ENCODE measurements around the gene AIMP1. TPM values are rescaled to one million over a fixed set of nuclear protein-coding genes. Genes with fewer than 3 reads are reported as not detected.

The AIMP1 gene
- total and polyA plus RNA-seq, 9 donors: 37.3 to 49.7 (median 45.1) TPM

GRCh38 chr4:106287353-106287969 lies 28.9 kb upstream of the AIMP1 start:
- DNase-seq: no peak
- no peaks in the 10 kb centered on the region for H3K4me1 ChIP-seq (ENCODE audit: control insufficient read depth, insufficient read depth, low read length)
- no peak overlapping the region for H3K27ac ChIP-seq (ENCODE audit: low read length)
- H3K36me3 ChIP-seq (ENCODE audit: control insufficient read depth, insufficient read depth, low read length): peaks cover 10% of the 10 kb centered on the region
- no peak overlapping the region for H3K4me3 ChIP-seq (ENCODE audit: low read length)
- H3K9me3 ChIP-seq (replicated peaks; ENCODE audit: control insufficient read depth, low read depth, low read length): no peaks in the 10 kb centered on the region
- H3K27me3 ChIP-seq (ENCODE audit: control insufficient read depth, insufficient read depth, low read length): no peaks in the 10 kb centered on the region

DNA sequence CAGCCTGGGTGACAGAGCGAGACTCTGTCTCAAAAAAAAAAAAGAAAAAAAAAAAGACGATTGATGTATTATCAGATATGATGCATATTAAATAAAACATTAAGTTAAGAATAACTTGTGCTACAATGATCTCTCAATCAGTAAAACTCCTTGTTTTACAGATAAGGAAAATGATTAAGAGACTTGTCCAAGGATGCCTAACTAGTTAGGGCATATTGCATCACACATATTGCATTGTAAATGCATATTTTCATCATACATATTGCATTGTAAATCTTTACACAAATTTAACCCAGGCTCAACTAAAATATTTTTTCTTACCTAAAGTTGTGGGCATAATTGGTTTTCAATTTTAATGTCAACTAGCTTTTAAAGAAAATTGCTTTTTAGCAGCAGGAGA lies 26.6 kb upstream of the AIMP1 start:
- no peaks in the 10 kb centered on the region for H3K4me1 ChIP-seq (ENCODE audit: control insufficient read depth, insufficient read depth, low read length)
- H3K4me3 ChIP-seq (ENCODE audit: low read length): no peak overlapping the region
- no CpG with 5 or more reads among the region's 2 CpGs for WGBS (ENCODE audit: insufficient coverage)
- no peaks in the 10 kb centered on the region for H3K27me3 ChIP-seq (ENCODE audit: control insufficient read depth, insufficient read depth, low read length)
- no peak overlapping the region for H3K27ac ChIP-seq (ENCODE audit: low read length)
- no peak for DNase-seq
- H3K36me3 ChIP-seq (ENCODE audit: control insufficient read depth, insufficient read depth, low read length): peaks cover 12% of the 10 kb centered on the region
- no peaks in the 10 kb centered on the region for H3K9me3 ChIP-seq (replicated peaks; ENCODE audit: control insufficient read depth, low read depth, low read length)

- Histone ChIP-seq H3K4me3 (ENCODE audit: low read length) (no peak overlapping the region), H3K4me1 (ENCODE audit: control insufficient read depth, insufficient read depth, low read length) (no peaks in the 10 kb centered on the region), H3K27ac (ENCODE audit: low read length) (no peak overlapping the region), H3K9me3 (replicated peaks; ENCODE audit: control insufficient read depth, low read depth, low read length) (no peaks in the 10 kb centered on the region), H3K27me3 (ENCODE audit: control insufficient read depth, insufficient read depth, low read length) (no peaks in the 10 kb centered on the region), H3K36me3 (ENCODE audit: control insufficient read depth, insufficient read depth, low read length) (peaks cover 12% of the 10 kb centered on the region)
- no peak for DNase-seq
- 100% methylated on average over 1 of the region's 5 CpGs for WGBS (ENCODE audit: insufficient coverage)
Measured at GRCh38 chr4:106291678-106292077, 24.7 kb upstream of the AIMP1 start.

DNA sequence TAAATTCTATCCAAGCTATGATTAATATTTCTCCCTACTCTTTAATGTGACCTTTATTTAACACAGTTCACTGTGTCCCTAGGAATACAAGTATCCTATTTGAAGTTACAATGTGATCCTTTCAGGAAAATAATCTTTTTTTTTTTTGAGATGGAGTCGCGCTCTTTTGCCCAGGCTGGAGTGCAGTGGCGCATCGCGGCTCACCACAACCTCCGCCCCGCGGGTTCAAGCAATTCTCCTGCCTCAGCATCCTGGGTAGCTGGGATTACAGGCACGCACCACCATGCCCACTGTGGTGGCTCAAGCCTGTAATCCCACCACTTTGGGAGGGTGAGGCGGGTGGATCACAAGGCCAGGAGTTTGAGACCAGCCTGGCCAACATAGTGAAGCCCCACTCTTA lies 22.3 kb upstream of the AIMP1 start:
- no peaks in the 10 kb centered on the region for H3K4me1 ChIP-seq (ENCODE audit: control insufficient read depth, insufficient read depth, low read length)
- no peaks in the 10 kb centered on the region for H3K9me3 ChIP-seq (replicated peaks; ENCODE audit: control insufficient read depth, low read depth, low read length)
- 98% methylated on average over 9 of the region's 10 CpGs for WGBS (ENCODE audit: insufficient coverage)
- no peak overlapping the region for H3K4me3 ChIP-seq (ENCODE audit: low read length)
- peaks cover 11% of the 10 kb centered on the region for H3K36me3 ChIP-seq (ENCODE audit: control insufficient read depth, insufficient read depth, low read length)
- no peak for DNase-seq
- no peak overlapping the region for H3K27ac ChIP-seq (ENCODE audit: low read length)
- no peaks in the 10 kb centered on the region for H3K27me3 ChIP-seq (ENCODE audit: control insufficient read depth, insufficient read depth, low read length)

DNA sequence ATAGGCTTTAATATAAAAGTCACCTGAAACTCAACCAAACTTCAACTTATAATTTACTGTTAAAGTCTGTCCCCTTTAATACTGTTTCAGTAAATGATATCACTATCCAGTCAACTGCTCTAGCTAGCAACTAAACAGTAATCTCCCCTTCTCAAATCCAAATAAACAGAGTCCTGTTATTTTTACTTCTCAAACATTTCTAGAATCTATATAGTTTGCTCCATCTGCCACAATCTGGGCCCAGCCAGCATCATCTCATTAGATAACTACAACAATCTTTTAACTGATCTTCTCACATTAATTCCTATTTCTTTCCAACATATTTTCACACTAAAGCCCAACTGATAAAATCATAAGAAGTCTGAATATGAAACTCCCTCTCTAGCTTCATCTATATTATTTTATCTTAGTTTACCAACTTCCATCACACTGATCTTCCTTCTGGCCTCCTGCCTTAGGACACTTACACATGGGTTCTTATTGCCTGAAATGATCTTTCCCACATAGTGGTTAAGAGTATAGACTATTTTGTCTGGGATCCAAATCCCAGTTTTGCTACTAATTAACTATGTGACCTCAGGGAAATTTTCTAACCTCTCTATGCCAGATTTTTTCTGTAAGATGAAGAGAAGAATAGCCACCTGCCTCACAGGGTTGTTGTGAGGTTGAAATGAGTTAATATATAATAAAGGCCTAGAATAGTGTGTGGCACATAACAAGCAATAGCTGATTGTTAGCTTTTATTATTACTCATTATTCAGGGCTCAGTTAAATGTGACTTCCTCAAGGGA lies 18.9 kb upstream of the AIMP1 start:
- peaks cover 10% of the 10 kb centered on the region for H3K36me3 ChIP-seq (ENCODE audit: control insufficient read depth, insufficient read depth, low read length)

GRCh38 chr4:106299977-106300376 lies 16.4 kb upstream of the AIMP1 start:
- Histone ChIP-seq H3K27ac (ENCODE audit: low read length) (no peak overlapping the region), H3K4me1 (ENCODE audit: control insufficient read depth, insufficient read depth, low read length) (no peaks in the 10 kb centered on the region), H3K36me3 (ENCODE audit: control insufficient read depth, insufficient read depth, low read length) (peaks cover 14% of the 10 kb centered on the region), H3K9me3 (replicated peaks; ENCODE audit: control insufficient read depth, low read depth, low read length) (no peaks in the 10 kb centered on the region), H3K27me3 (ENCODE audit: control insufficient read depth, insufficient read depth, low read length) (no peaks in the 10 kb centered on the region), H3K4me3 (ENCODE audit: low read length) (no peak overlapping the region)
- WGBS (ENCODE audit: insufficient coverage): no CpG with 5 or more reads among the region's 4 CpGs
- no peak for DNase-seq

More for the DNA sequence above, 18.9 kb upstream of the AIMP1 start:
- H3K27ac ChIP-seq (ENCODE audit: low read length): no peak overlapping the region
- no peaks in the 10 kb centered on the region for H3K4me1 ChIP-seq (ENCODE audit: control insufficient read depth, insufficient read depth, low read length)
- H3K27me3 ChIP-seq (ENCODE audit: control insufficient read depth, insufficient read depth, low read length): no peaks in the 10 kb centered on the region
- no peak overlapping the region for H3K4me3 ChIP-seq (ENCODE audit: low read length)
- no peaks in the 10 kb centered on the region for H3K9me3 ChIP-seq (replicated peaks; ENCODE audit: control insufficient read depth, low read depth, low read length)
- no peak for DNase-seq

DNA sequence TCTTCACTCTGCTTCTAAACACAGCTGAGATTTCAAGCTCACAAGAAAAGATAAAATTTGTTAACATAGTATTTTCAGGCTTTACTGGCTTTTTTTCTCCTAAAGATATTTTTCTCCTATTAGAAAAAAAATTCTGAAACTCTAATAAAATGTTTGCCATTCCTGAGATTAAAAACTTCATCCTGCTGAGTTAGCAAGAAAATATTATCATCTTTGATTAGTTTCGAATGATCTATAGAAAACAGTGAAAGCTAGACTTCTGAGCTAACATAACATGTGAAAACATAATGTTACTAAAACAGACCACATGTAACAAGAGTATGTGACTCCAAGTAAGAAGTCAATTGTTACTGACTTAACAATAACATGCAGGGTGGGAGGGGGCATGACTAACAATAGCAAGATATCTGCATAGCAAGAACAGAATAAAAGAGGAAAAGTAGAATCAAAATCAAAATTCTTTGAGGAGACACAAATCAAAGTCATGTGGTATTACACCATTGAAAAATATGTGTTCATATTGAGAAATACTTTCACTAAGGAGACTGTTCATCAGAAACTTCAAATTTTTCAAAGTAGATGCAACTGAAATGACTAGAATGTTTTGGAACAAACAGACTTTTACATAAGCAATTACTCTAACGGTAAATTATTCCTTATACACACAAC lies 14.8 kb upstream of the AIMP1 start:
- no peak overlapping the region for H3K27ac ChIP-seq (ENCODE audit: low read length)
- DNase-seq: no peak
- peaks cover 14% of the 10 kb centered on the region for H3K36me3 ChIP-seq (ENCODE audit: control insufficient read depth, insufficient read depth, low read length)
- no peak overlapping the region for H3K4me3 ChIP-seq (ENCODE audit: low read length)
- no peaks in the 10 kb centered on the region for H3K4me1 ChIP-seq (ENCODE audit: control insufficient read depth, insufficient read depth, low read length)
- no peaks in the 10 kb centered on the region for H3K27me3 ChIP-seq (ENCODE audit: control insufficient read depth, insufficient read depth, low read length)
- no peaks in the 10 kb centered on the region for H3K9me3 ChIP-seq (replicated peaks; ENCODE audit: control insufficient read depth, low read depth, low read length)
- no CpG with 5 or more reads among the region's 2 CpGs for WGBS (ENCODE audit: insufficient coverage)

DNA sequence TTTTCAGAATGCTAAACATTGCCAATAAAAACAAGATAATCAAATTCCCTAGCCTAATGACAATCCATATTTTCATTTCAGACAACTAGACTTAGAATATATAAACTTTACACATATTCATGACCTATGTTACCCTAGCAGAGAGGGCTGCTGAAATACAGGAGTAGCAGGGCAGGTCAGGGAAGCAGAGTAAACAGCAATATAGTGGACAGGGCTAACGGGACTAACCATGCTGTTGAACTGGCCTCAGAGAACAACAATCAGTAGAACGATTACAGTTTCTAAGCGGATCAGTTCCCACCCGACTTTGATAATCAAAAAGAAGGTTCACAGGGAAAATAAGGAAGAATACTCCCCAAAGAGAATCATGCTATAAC lies 14.3 kb upstream of the AIMP1 start:
- H3K27ac ChIP-seq (ENCODE audit: low read length): no peak overlapping the region
- no peak for DNase-seq
- peaks cover 14% of the 10 kb centered on the region for H3K36me3 ChIP-seq (ENCODE audit: control insufficient read depth, insufficient read depth, low read length)
- no peak overlapping the region for H3K4me3 ChIP-seq (ENCODE audit: low read length)
- 89% methylated on average over 1 of the region's 4 CpGs for WGBS (ENCODE audit: insufficient coverage)
- H3K9me3 ChIP-seq (replicated peaks; ENCODE audit: control insufficient read depth, low read depth, low read length): no peaks in the 10 kb centered on the region
- no peaks in the 10 kb centered on the region for H3K27me3 ChIP-seq (ENCODE audit: control insufficient read depth, insufficient read depth, low read length)
- H3K4me1 ChIP-seq (ENCODE audit: control insufficient read depth, insufficient read depth, low read length): no peaks in the 10 kb centered on the region

DNA sequence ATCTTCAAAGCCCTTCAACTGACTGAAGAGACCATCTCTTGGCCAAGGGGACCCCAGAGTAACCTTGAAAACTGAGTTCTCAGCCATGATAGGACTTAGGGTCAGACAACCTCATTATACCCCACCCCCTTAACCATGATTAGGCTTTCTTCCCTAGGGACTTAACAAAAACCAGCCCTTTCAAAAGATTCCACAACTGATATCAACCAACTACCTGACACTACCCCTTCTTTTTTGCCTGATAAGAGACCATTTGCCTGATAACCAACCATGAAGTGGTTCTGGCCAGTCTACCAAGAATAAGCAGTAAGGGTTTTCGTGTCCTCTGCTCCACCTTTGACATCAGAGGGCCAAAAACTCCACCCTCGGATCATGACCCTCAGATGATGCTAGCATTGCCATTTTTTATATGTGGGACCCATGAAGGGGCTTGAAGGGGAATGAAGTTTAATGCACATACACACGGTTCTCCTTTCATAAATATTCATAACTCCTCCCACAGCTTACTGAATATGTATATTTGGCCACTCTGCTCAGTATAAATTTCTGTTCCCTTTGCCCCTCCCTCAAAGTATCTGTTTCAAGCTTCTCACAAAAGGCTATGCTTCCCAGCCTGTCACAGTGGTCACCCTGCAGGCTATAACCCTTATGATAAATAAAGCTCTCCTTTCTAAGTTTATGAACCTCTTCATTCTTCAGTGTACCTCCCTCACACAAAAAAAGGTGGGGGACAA lies 12.6 kb upstream of the AIMP1 start:
- no peaks in the 10 kb centered on the region for H3K27me3 ChIP-seq (ENCODE audit: control insufficient read depth, insufficient read depth, low read length)
- no CpG with 5 or more reads among the region's 3 CpGs for WGBS (ENCODE audit: insufficient coverage)
- H3K36me3 ChIP-seq (ENCODE audit: control insufficient read depth, insufficient read depth, low read length): peaks cover 18% of the 10 kb centered on the region
- H3K4me3 ChIP-seq (ENCODE audit: low read length): no peak overlapping the region
- no peak overlapping the region for H3K27ac ChIP-seq (ENCODE audit: low read length)
- no peaks in the 10 kb centered on the region for H3K4me1 ChIP-seq (ENCODE audit: control insufficient read depth, insufficient read depth, low read length)
- H3K9me3 ChIP-seq (replicated peaks; ENCODE audit: control insufficient read depth, low read depth, low read length): no peaks in the 10 kb centered on the region
- DNase-seq: no peak

DNA sequence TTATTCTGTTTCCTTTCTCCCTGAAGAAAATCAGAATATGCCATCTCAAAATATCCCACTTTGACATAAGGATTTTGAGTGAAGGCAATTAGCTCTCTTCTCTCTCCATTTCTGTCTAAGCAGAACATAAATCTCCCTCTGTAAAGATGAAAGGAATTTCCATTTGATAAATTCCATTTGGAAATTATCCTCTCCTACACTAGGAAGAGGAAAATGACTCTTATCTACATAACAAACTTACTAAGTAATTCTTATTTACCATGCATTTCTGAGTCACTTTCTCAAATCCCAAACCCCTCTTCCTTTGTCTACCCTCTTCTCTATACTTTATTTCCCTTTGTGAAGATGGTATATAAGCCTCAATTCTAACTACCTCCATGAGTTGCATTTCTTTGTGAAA lies 11.7 kb upstream of the AIMP1 start:
- Histone ChIP-seq H3K4me3 (ENCODE audit: low read length) (no peak overlapping the region), H3K9me3 (replicated peaks; ENCODE audit: control insufficient read depth, low read depth, low read length) (no peaks in the 10 kb centered on the region), H3K36me3 (ENCODE audit: control insufficient read depth, insufficient read depth, low read length) (peaks cover 18% of the 10 kb centered on the region), H3K27ac (ENCODE audit: low read length) (no peak overlapping the region), H3K27me3 (ENCODE audit: control insufficient read depth, insufficient read depth, low read length) (no peaks in the 10 kb centered on the region), H3K4me1 (ENCODE audit: control insufficient read depth, insufficient read depth, low read length) (no peaks in the 10 kb centered on the region)
- DNase-seq: no peak

All from muscle of leg (tissue), 11 donors.